HG02870 (cell line): ENCODE measurements around the gene ADGRG7.
"Not testable (repeated sequence)": the region's sequence is repeated elsewhere in the genome, so short reads cannot be mapped to it uniquely, and the experiment has no call there.

Experiments
- ATAC-seq: cut with Tn5 transposase; IDR thresholded peaks from one replicate; pipeline ENCODE4 v1.9.1; 2021; ENCODE audit warnings: mild to moderate bottlenecking, moderate library complexity; ENCODE audit not compliant: unreplicated experiment

ADGRG7 gene, protein sequence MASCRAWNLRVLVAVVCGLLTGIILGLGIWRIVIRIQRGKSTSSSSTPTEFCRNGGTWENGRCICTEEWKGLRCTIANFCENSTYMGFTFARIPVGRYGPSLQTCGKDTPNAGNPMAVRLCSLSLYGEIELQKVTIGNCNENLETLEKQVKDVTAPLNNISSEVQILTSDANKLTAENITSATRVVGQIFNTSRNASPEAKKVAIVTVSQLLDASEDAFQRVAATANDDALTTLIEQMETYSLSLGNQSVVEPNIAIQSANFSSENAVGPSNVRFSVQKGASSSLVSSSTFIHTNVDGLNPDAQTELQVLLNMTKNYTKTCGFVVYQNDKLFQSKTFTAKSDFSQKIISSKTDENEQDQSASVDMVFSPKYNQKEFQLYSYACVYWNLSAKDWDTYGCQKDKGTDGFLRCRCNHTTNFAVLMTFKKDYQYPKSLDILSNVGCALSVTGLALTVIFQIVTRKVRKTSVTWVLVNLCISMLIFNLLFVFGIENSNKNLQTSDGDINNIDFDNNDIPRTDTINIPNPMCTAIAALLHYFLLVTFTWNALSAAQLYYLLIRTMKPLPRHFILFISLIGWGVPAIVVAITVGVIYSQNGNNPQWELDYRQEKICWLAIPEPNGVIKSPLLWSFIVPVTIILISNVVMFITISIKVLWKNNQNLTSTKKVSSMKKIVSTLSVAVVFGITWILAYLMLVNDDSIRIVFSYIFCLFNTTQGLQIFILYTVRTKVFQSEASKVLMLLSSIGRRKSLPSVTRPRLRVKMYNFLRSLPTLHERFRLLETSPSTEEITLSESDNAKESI

DNA sequence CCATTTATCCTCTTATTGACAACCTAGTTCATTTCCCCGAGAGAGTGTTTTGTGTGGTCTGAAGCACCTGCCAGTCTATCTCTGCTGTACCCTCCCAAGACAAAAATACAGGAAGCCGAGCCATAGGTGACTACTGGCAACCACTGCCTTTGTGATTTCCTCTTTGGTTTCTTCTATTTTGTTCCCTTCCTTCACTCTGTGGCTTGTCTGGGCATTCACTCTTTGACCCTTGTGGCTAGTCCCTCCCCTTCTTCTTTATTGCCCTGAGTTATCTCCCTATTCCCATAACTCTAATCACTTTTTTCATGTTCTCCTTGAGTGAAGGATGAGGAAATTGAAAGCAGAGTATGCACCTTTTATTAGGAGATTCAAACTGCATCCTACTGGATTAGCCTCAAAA is at the start of gene ADGRG7:
TSS of gene ADGRG7 (plus strand) at position 297 of the 400 bp plus-strand sequence. CDS start 256 bp downstream, outside the sequence.
- ATAC-seq = no peak

DNA sequence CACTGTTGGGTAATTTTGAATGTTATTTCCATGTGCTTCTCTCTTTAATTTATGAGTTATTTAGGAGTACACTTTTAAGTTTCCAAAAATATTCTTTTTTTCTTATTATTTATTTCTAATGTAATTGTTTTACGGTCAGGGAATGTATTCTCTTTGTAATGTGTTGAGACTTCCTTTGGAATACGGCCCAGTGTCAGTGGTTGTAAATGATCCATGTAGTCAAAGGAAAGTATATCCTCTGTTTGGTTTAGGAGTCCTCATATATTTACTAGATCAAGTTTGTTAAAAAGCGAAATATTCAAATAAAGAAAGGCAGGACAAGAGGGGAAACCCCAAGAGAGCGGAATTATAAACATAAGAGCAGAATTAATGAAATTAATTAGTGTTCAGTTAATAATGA is 49.0 kb upstream of the ADGRG7 start:
- no peak for ATAC-seq

- ATAC-seq = no peak
Measured at GRCh38 chr3:100561459-100562158, 47.8 kb upstream of the ADGRG7 start.

- ATAC-seq = no peak
Measured at GRCh38 chr3:100562224-100562857, 47.1 kb upstream of the ADGRG7 start.

DNA sequence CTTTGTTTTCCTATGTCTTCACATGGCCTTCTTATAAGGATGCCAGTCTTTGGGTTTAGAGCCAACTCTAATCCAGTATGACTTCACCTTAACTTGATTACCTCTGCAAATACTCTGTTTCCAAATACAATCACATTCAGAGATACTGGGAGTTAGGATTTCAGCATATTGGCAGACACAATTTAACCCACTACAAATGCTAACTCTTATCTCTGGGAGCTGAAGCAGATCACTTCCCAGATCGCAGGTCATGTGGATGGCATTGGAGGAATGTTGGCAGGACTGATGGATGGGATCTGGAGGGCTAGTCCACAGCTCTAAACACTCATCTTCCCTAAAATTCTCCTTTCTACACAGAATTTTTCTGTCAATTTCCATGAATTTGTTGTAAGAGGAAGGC is 46.2 kb upstream of the ADGRG7 start:
- ATAC-seq = no peak

DNA sequence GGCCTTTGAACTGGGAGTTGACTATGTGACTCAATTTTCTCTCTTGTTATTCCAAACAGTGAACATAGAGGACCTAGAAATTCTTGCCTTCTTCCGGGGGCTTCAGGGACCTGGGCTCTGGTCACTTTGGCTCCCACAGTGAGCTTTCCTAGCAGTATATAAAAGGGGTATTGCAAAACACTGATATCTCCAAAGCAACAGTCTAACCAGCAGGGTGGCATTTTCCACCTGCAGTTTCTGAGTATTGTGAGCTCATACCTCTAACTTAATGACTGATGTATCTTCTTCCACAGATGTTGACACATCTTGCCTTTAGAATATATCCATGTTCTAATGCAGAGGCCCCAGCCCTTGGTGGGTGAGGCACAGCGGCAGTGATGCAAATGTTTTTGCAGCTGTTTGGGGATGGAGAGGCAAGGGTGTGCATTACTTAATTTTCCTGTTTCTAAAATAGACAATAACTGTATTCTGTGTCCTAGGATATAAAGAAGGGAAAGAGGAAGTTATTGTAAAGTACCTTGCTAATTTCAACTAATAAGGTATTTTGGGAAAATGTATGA is 45.7 kb upstream of the ADGRG7 start:
- no peak for ATAC-seq

DNA sequence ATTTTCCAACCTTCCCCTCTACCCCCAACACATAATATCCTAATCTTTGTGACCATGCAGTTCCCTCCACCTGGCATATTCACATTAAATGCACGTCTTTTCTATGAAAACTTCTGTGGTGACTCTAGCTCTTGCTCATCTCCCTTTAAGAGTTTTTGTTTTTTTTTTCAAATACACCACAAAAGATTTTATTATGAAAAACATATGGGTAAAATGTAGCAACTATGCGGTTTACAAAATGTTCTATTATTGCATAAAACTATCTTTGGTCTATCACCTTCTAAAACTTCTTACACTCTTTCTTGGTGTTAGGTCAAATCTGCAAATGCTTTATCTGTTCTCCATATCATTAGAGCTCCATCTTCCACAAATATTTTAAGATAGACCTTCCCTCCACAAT is 38.6 kb upstream of the ADGRG7 start:
- no peak for ATAC-seq

DNA sequence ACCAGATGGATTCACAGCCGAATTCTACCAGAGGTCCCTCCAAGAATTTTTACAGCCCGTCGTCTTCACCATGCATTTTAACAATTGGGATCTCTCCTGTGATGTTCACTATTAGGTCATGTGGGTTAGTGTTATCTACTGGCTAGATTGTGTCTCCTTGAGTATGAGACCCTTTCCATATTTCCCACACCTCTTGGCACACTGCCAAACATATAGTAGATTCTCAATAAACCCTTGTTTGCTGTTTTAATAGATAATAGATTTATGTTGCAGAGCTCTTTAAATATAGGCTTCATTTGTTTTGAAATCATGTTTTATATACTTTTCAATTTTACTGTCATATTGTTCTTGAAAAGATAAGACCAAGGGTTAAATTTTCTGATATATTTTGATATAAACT is 34.9 kb upstream of the ADGRG7 start:
- ATAC-seq = no peak

DNA sequence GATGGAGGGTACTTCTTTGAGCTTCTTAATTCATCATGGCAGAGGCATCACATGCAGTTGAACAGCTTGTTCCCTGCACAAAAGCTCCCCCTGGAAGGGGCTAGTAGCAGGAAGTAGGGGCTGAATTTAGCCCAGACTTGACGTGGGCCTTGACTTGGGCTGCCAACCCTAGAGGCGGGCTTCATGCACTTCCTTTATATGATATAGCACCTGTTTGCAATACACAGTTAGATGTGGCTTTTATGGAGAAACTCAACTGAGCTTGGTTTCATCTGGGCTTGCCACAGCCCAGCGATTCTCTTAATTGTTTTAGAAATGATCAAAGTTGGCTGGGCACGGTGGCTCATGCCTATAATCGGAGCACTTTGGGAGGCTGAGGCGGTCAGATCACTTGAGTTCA is 33.7 kb upstream of the ADGRG7 start:
- no peak for ATAC-seq

- ATAC-seq = no peak
Measured at GRCh38 chr3:100577382-100578008, 31.9 kb upstream of the ADGRG7 start.

- ATAC-seq = no peak
Measured at GRCh38 chr3:100578646-100579045, 30.8 kb upstream of the ADGRG7 start.

DNA sequence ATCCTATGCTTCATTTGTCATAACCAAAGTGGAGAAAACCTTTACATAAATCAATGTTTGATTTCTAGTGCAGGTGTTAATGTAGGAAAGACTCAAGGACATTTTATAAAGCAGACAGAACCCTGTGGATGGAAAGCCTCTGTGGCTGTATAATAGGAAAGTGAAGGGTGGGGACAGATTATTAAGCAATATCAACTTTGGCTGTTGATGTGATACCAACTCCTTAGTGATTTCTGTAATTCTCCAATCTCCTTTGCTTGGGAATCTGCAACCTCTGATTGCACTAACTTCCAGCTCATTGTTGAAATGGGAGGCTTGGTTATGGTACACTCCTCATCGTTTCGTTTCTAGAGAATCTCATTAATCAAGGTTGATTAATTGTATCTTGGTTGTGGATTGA is 29.3 kb upstream of the ADGRG7 start:
- ATAC-seq = no peak

GRCh38 chr3:100581650-100582049 is 27.8 kb upstream of the ADGRG7 start:
- no peak for ATAC-seq

DNA sequence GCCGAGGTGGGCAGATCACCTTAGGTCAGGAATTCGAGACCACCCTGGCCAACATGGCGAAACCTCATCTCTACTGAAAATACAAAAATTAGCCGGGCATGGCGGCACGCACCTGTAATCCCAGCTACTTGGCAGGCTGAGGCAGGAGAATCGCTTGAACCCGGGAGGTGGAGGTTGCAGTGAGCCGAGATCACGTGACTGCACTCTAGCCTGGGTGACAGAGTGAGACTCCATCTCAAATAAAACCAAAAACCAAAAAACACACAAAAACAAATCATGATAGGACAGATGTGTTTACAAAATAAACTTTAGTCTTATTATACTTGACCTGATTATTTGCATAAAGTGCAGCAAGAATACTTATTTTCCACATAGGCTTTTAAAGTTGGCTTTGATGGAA is 27.2 kb upstream of the ADGRG7 start:
- ATAC-seq = not testable (repeated sequence)

- no peak for ATAC-seq
Measured at GRCh38 chr3:100584101-100584660, 25.2 kb upstream of the ADGRG7 start.

GRCh38 chr3:100586832-100587231 is 22.6 kb upstream of the ADGRG7 start:
- no peak for ATAC-seq

DNA sequence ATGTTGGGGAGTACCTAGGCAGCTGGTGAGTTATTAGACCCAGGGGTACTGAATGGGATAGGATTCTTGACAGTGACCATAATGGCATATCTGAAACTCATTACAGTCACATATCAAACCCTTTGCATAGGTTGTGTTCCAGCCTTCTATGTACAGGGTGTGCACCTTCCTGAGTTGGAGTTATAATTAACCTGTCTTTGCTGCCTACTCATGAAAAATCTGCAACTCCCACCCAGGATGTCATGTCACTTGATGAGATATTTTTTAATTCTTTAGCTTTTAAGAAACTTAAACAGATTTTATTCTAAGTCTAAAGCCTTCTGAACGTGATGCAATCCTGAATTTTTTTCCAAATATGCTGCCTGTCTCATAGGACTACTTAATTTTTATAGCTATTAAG is 21.1 kb upstream of the ADGRG7 start:
- no peak for ATAC-seq

- ATAC-seq = peak; percentile 82
Measured at GRCh38 chr3:100590114-100590839, 19.1 kb upstream of the ADGRG7 start.

- no peak for ATAC-seq
Measured at GRCh38 chr3:100590840-100591147, 18.6 kb upstream of the ADGRG7 start.
